Subcutaneous adipose tissue (tissue), 4 donors: ENCODE data around the gene RTN4R. TPM values are rescaled to one million over a fixed set of nuclear protein-coding genes. Genes with fewer than 3 reads are reported as not detected.

Experiments
- CTCF ChIP-seq: fragments of 450-650 bp; IDR thresholded peaks from one replicate; pipeline ENCODE4 v1.5.1; 2016; ENCODE audit warnings: low read depth, mild to moderate bottlenecking, control low read depth, antibody characterized with exemption, moderate library complexity
- total RNA-seq, 4 donors: library from RNA; depleted of rRNA; stranded (reverse); fragments of >200 nt; gene quantifications; one replicate each; pipeline ENCODE4 v1.1.0, GENCODE V29; 2016

Gene RTN4R
- total RNA-seq, 4 donors from 2014 or later: 0.68 to 0.82 TPM; not detected in 2

- TF ChIP-seq CTCF: no peak
Measured at GRCh38 chr22:20276468-20276867, 8.3 kb upstream of the RTN4R start.

DNA sequence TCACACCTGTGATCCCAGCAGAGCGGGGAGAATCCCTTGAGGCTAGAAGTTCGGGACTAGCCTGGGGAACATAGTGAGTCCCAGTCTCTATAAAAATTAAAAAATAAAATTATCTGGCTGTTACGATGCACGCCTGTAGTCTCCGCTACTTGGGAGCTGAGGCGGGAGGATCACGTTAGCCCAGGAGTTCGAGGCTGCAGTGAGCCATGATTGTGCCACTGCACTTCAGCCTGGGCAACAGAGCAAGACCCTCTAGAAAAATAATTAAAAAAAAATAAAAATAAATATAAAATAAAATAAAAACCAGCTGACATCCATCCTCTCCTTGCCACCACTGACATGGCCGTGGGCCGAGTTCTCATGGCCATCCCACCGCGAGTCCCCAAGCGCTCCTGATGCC lies 7.7 kb upstream of the RTN4R start:
- no peak for TF ChIP-seq CTCF

- no peak for TF ChIP-seq CTCF
Measured at GRCh38 chr22:20273758-20274181, 5.7 kb upstream of the RTN4R start.

- no peak for TF ChIP-seq CTCF
Measured at GRCh38 chr22:20272700-20273099, 4.6 kb upstream of the RTN4R start.

- TF ChIP-seq CTCF: no peak
Measured at GRCh38 chr22:20272174-20272573, 4.1 kb upstream of the RTN4R start.

- TF ChIP-seq CTCF: no peak
Measured at GRCh38 chr22:20271114-20271994, 3.2 kb upstream of the RTN4R start.

DNA sequence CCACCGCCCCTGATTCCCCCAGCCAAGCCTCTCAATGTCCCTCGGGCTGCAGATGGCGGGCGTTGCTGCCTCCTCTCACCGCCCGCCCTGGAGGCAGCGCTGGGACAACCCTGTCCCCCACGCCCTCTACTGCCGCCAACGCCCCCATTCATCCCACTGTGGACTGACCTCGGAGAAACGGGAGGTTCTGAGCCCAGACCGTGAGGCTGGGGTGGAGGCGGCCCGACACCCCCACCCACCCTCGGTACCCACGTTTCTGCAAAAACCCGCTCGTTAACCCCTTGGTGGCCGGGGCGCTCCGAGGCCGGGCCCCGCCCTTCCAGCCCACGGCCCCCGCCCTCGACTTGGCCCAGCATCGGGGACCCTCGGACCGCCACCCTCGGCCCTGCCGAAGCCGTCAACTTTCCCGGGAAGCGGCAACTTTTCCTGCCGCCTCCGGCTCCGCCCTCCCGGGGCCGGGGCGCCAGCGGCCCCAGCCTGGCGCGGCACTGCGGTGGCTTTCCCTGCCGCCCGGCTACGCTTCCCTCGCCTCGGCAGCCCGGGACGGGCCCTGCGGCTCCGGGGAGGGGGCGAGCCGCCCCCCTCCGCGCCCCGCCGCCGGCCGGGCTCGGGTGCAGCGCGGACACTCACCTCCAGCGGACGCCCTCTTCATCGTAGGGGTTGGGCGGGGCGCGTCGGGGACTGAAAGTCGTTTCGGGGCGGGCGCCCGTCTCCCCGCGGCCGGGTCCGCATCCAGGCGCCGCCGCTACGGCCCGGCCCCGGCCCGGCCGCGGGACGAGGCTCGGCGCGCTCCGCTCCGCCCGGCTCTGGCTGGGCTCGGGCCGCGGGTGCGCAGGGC lies 458 bp downstream of the RTN4R start:
- TF ChIP-seq CTCF: no peak
